K562 (cell line): ENCODE measurements around the gene VSIG10. TPM values are rescaled to one million over a fixed set of nuclear protein-coding genes. Genes with fewer than 3 reads are reported as not detected.

Experiments used
- ATF3 ChIP-seq, 2 experiments: fragments of 450-650 bp in 1 of 2; sonication (generic) in 1 of 2; formaldehyde crosslinking in 1 of 2; IDR thresholded peaks in 1 of 2; conservative IDR thresholded peaks in 1 of 2; 2 replicates each; pipeline versions ENCODE4 v1.6.1 to v1.8.1; 2016 to 2023; ENCODE audit warnings: mild to moderate bottlenecking in 2 of 2, moderate library complexity in 2 of 2, inconsistent platforms in 1 of 2, missing genetic modification reagents in 1 of 2
- CREM ChIP-seq: IDR thresholded peaks from 2 replicates; pipeline ENCODE4 v1.6.1; 2014; ENCODE audit warnings: antibody characterized with exemption, low read depth
- E2F4 ChIP-seq: sonication (generic); formaldehyde crosslinking; IDR thresholded peaks from 2 replicates; pipeline ENCODE4 v1.8.0; 2022; ENCODE audit warnings: mild to moderate bottlenecking, low read depth, missing genetic modification reagents
- KDM5B ChIP-seq: fragments of 200-600 bp; sonication (generic); IDR thresholded peaks from 2 replicates; pipeline ENCODE4 v1.6.1; 2012; ENCODE audit warnings: low read depth, mild to moderate bottlenecking, moderate library complexity, low read length, control low read depth, inconsistent platforms; ENCODE audit not compliant: insufficient replicate concordance
- MYC ChIP-seq, 2 experiments: fragments of 250-450 bp in 1 of 2; sonication (Bioruptor Pico) in 1 of 2; IDR thresholded peaks; 2 replicates each; pipeline versions ENCODE4 v1.5.1 to v1.6.1; 2012 to 2021; ENCODE audit warnings: low read depth in 2 of 2, borderline replicate concordance in 1 of 2, improper control_type of control experiment in 1 of 2, low read length in 1 of 2, mild to moderate bottlenecking in 1 of 2, moderate library complexity in 1 of 2
- PATZ1 ChIP-seq: fragments of 250-450 bp; sonication (Bioruptor Pico); IDR thresholded peaks from 2 replicates; pipeline ENCODE4 v1.5.0; 2020; ENCODE audit warnings: mild to moderate bottlenecking, borderline replicate concordance
- THRAP3 ChIP-seq: fragments of 450-650 bp; IDR thresholded peaks from 2 replicates; pipeline ENCODE4 v1.6.1; 2016; ENCODE audit warnings: mild to moderate bottlenecking, inconsistent platforms, borderline replicate concordance
- ZBTB40 ChIP-seq, 2 experiments: fragments of 450-650 bp in 1 of 2; sonication (generic) in 1 of 2; formaldehyde crosslinking in 1 of 2; IDR thresholded peaks; 2 replicates each; pipeline versions ENCODE4 v1.7.1 to v1.9.0; 2016 to 2022; ENCODE audit warnings: inconsistent platforms in 1 of 2, mild to moderate bottlenecking in 1 of 2, missing genetic modification reagents in 1 of 2
- ZNF507 ChIP-seq: conservative IDR thresholded peaks from 2 replicates; pipeline ENCODE4 v1.6.1; 2017; ENCODE audit warnings: missing genetic modification characterization, missing compliant biosample characterization
- polyA plus RNA-seq, 8 experiments: library from polyadenylated mRNA; depleted of rRNA in 4 of 8; stranded (reverse) in 5 of 8; unstranded in 3 of 8; fragments of >200 nt; fragmentation: Nextera tagmentation in 2 of 8; fragmentation: Illumina TruSeq in 1 of 8; extraction: Ambion mirVana in 2 of 8; extraction: Trizol in 1 of 8; gene quantifications; 2 replicates each; pipeline versions ENCODE4 v1.2.1 to v1.2.3, GENCODE V29; 2011 to 2014; ENCODE audit warnings: inconsistent platforms in 1 of 8, missing spikeins in 1 of 8
- total RNA-seq, 7 experiments: library from RNA; depleted of rRNA in 6 of 7; stranded (reverse); fragments of >200 nt in 6 of 7; fragmentation: Illumina TruSeq in 2 of 7; extraction: Trizol in 2 of 7; gene quantifications; 2 replicates each; pipeline versions ENCODE4 v1.2.1 to v1.2.3, GENCODE V29; 2011 to 2021; ENCODE audit warnings: low replicate concordance in 1 of 7

Gene VSIG10
- total and polyA plus RNA-seq, 9 of the 15 experiments (the other 6 are each of a cell fraction or from before 2014, with no cell fraction given), result 4.1 to 8.8 (median 4.7) TPM

- TF ChIP-seq ZBTB40 (IDR thresholded peaks at IDR 0.05), result peak; percentile 78
- no peak for TF ChIP-seq ZBTB40 (CRISPR knock-in tag; IDR thresholded peaks at IDR 0.05)
- TF ChIP-seq CREM, result peak; percentile 92
- TF ChIP-seq MYC (IDR thresholded peaks at IDR 0.05; ENCODE audit: low read depth, low read length), result no peak; the same call in 1 of the 2 replicates
- peak; percentile 71; the same call in 1 of the 2 replicates for TF ChIP-seq MYC (CRISPR knock-in tag; IDR thresholded peaks at IDR 0.05; ENCODE audit: borderline replicate concordance, low read depth)
- no peak for TF ChIP-seq PATZ1
- no peak for TF ChIP-seq ATF3 (IDR thresholded peaks at IDR 0.05)
- TF ChIP-seq ATF3 (CRISPR knock-in tag; conservative IDR thresholded peaks at IDR 0.05), result no peak
- peak; percentile 90 for TF ChIP-seq KDM5B
- no peak for TF ChIP-seq ZNF507 (tag)
- peak; percentile 88 for TF ChIP-seq E2F4 (CRISPR knock-in tag)
- TF ChIP-seq THRAP3, result no peak
Observed at GRCh38 chr12:118016424-118017264, 87.2 kb downstream of the VSIG10 start, which contains the start of gene RFC5 (continued).
